Muscle of leg (tissue), 11 donors: ENCODE measurements around the gene METAP2. TPM values are rescaled to one million over a fixed set of nuclear protein-coding genes. Genes with fewer than 3 reads are reported as not detected.
A peak's percentile ranks its signal among the peaks of the same experiment; 100 is the strongest.

Experiments used
- DNase-seq: peaks from one replicate; pipeline ENCODE4 v3.0.0; 2013
- H3K27ac ChIP-seq: one replicate; pipeline ENCODE4 v1.5.1; 2013; ENCODE audit warnings: mild to moderate bottlenecking, low read length, control low read depth
- H3K27me3 ChIP-seq: one replicate; pipeline ENCODE4 v1.6.1; 2013; ENCODE audit warnings: low read length; ENCODE audit not compliant: control insufficient read depth, insufficient read depth
- H3K36me3 ChIP-seq: one replicate; pipeline ENCODE4 v1.6.1; 2013; ENCODE audit warnings: low read length; ENCODE audit not compliant: control insufficient read depth, insufficient read depth
- H3K4me1 ChIP-seq: one replicate; pipeline ENCODE4 v1.6.1; 2013; ENCODE audit warnings: low read length; ENCODE audit not compliant: control insufficient read depth, insufficient read depth
- H3K4me3 ChIP-seq: one replicate; pipeline ENCODE4 v1.5.1; 2013; ENCODE audit warnings: low read length, control low read depth
- H3K9me3 ChIP-seq: replicated peaks from 2 replicates; pipeline ENCODE4 v1.6.1; 2013; ENCODE audit warnings: low read depth, low read length; ENCODE audit not compliant: control insufficient read depth
- WGBS: methylation state at CpG from one replicate; pipeline ENCODE4 v1.1.5; 2013; ENCODE audit warnings: missing lambda C conversion rate; ENCODE audit not compliant: insufficient coverage; 5-methylcytosine and 5-hydroxymethylcytosine counted together
- polyA plus RNA-seq, 8 donors: library from polyadenylated mRNA; unstranded; fragments of 120-200 nt; gene quantifications; one replicate each; pipeline versions ENCODE4 v1.2.1 to v1.2.3, GENCODE V29; 2013; ENCODE audit warnings: inconsistent platforms in 1 of 8, low replicate concordance in 1 of 8; ENCODE audit not compliant: insufficient read length in 8 of 8, insufficient read depth in 1 of 8
- total RNA-seq: library from RNA; stranded (reverse); fragments of 120-200 nt; gene quantifications from one replicate; pipeline ENCODE4 v1.2.4, GENCODE V29; 2013

Gene METAP2
- total and polyA plus RNA-seq, 9 donors, result 81.0 to 144 (median 114) TPM

DNA sequence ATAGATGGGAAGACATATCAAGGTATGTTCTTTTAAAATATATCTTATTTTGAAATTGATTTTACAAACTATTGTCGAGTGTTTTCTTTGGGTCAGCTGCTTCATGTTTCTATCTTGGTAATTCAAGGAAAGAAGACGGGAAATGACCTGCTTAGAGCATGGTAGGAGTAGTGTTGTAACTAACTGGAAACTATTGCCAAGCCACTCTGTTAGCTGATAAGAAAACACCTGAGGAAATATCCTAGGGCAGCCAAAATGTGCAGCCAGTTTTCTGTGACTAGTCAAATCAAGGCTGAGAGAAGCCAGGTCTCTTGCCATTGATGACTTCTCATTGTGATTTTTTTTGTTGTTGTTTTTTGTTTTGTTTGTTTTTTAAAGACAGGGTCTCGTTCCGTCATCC, 30.2 kb downstream of the METAP2 start:
- Histone ChIP-seq H3K27ac (no peak overlapping the region), H3K4me1 (no peaks in the 10 kb centered on the region), H3K27me3 (no peaks in the 10 kb centered on the region), H3K4me3 (no peak overlapping the region), H3K36me3 (peaks cover 51% of the 10 kb centered on the region), H3K9me3 (no peaks in the 10 kb centered on the region)
- WGBS, result 100% methylated on average over 1 of the region's 4 CpGs
- DNase-seq, result no peak

DNA sequence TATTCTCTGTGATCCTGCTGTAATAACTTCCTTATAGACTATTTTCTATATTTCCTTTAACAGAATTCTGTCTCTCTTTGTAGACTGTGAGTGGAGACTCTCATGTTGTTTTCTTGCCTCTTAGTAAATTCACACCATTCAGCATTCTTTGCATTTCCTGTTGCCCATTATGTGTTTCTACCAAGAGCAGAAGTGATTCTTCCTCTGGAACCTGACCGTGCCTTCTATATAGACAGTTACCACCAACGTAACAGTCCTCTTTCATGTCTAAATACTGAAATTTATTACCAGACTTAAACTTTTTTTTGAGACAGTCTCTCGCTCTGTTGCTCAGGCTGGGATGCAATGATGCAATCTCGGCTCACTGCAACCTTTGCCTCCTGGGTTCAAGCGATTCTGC, 31.1 kb downstream of the METAP2 start:
- Histone ChIP-seq H3K4me1 (no peaks in the 10 kb centered on the region), H3K27ac (no peak overlapping the region), H3K27me3 (no peaks in the 10 kb centered on the region), H3K9me3 (no peaks in the 10 kb centered on the region), H3K4me3 (no peak overlapping the region), H3K36me3 (peaks cover 53% of the 10 kb centered on the region)
- DNase-seq, result peak; percentile 30
- WGBS, result 85% methylated on average over 5 of the region's 5 CpGs

DNA sequence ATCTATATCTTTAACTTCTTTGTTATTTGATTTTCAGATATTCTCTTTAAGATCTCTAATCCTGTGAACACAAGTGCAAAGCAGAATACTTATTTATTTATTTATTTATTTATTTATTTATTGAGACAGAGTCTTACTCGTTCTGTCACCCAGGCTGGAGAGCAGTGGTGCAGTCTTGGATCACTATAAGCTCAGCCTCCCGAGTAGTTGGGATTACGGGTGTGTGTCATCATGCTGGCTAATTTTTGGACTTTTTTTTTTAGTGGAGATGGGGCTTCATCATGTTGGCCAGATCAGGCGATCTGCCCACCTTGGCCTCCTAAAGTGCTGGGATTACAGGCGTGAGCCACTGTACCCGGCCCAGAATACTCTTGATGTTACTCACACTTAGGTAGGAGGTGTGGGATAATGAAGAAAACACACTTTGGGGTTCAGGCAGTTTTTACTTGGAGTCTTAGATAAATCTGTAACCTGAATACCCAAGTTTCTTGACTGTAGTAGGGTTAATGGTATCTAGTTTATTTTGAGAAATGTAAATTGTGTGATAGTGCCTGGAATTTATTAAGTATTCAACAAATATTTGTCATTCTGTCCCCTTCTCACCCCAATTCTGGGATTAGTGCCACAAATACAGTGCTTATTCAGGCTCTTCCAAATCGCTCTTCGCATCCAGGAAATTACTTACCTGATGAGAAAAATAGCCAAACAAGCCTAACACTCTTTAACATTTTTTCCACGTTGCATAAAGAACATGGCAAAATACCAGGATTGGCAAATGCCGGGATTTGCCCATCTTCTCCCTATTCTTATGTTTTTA, 33.0 kb downstream of the METAP2 start:
- no peaks in the 10 kb centered on the region for H3K4me1 ChIP-seq
- H3K9me3 ChIP-seq, result no peaks in the 10 kb centered on the region
- no peaks in the 10 kb centered on the region for H3K27me3 ChIP-seq
- no peak overlapping the region for H3K27ac ChIP-seq
- no peak overlapping the region for H3K4me3 ChIP-seq
- whole genome bisulfite sequencing, result 79% methylated on average over 4 of the region's 10 CpGs
- peaks cover 53% of the 10 kb centered on the region for H3K36me3 ChIP-seq
- DNase-seq, result peak; percentile 14

DNA sequence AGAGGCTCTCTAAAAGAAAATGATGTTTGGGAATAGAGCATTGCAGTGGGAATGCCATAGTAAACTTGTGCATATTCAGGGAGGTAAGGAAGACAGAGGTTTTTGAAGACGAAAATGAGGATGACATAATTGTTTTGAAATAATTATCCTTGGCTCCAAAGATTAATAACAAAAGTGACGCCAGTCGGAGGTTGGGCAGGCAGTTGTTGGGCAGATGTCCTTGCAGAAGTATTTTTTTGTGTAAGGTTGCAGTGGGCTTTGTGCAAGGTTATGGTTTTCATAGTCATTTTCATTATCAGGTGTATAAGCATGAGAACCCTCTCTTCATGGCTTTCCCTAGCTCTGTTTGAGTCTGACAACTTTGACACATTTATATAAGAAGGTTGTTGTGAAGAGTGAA, 35.3 kb downstream of the METAP2 start:
- H3K9me3 ChIP-seq, result no peaks in the 10 kb centered on the region
- peaks cover 58% of the 10 kb centered on the region for H3K36me3 ChIP-seq
- DNase-seq, result no peak
- no peak overlapping the region for H3K27ac ChIP-seq
- WGBS, result 100% methylated on average over 1 of the region's 3 CpGs
- H3K27me3 ChIP-seq, result no peaks in the 10 kb centered on the region
- H3K4me3 ChIP-seq, result no peak overlapping the region
- no peaks in the 10 kb centered on the region for H3K4me1 ChIP-seq

DNA sequence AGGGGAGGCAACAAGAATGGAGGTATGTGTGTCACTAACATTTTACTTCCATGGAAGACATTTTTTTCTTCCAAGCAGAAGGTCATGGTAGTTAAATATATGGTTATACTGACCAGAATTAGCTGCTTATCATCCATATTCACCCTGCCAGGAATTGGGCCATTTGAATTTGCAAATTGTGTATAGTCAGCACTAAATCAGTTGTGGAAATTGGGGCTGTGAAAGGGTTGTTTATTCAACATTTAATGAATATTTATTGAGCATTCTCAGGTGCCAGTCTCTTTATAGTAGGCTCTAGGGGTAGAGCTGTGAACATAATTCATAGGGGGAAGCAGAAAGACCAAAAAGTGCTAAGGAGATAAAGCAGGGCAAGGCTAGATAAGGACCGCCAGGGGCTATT, 38.0 kb downstream of the METAP2 start:
- Histone ChIP-seq H3K36me3 (peaks cover 44% of the 10 kb centered on the region), H3K27me3 (no peaks in the 10 kb centered on the region), H3K4me1 (no peaks in the 10 kb centered on the region), H3K9me3 (no peaks in the 10 kb centered on the region), H3K27ac (no peak overlapping the region), H3K4me3 (no peak overlapping the region)
- 91% methylated on average over 1 of the region's 1 CpG for WGBS
- DNase-seq, result no peak

DNA sequence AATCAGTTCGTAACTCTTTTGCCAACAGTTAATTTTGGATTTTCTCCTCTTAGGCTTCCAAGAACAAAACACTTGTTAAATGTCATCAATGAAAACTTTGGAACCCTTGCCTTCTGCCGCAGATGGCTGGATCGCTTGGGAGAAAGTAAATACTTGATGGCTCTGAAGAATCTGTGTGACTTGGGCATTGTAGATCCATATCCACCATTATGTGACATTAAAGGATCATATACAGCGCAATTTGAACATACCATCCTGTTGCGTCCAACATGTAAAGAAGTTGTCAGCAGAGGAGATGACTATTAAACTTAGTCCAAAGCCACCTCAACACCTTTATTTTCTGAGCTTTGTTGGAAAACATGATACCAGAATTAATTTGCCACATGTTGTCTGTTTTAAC, 39.6 kb downstream of the METAP2 start:
- H3K27me3 ChIP-seq, result no peaks in the 10 kb centered on the region
- WGBS, result no CpG with 5 or more reads among the region's 5 CpGs
- H3K27ac ChIP-seq, result no peak overlapping the region
- no peak overlapping the region for H3K4me3 ChIP-seq
- DNase-seq, result no peak
- H3K36me3 ChIP-seq, result peaks cover 35% of the 10 kb centered on the region
- H3K4me1 ChIP-seq, result no peaks in the 10 kb centered on the region
- no peaks in the 10 kb centered on the region for H3K9me3 ChIP-seq

DNA sequence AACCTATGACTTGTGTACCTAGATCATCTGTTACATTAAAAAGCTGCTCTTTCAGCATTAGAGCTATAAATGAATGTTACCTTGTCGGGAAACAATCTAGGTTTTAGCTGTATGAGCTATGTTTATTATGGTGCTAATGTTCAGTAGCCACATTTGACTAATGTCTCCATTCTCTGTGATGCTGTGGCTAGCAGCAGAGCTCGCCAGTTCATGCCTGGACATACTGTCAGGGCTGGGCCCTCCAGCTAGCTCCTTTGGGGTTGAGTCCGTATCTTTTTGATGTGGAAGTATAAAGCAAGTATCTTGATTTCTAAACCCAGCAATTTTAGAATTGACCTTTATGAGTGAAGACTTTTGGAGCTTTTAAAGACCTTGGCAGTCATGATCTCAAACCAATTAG, 41.2 kb downstream of the METAP2 start:
- no peak for DNase-seq
- H3K9me3 ChIP-seq, result no peaks in the 10 kb centered on the region
- H3K4me3 ChIP-seq, result no peak overlapping the region
- no peak overlapping the region for H3K27ac ChIP-seq
- H3K4me1 ChIP-seq, result no peaks in the 10 kb centered on the region
- WGBS, result 83% methylated on average over 1 of the region's 3 CpGs
- H3K27me3 ChIP-seq, result no peaks in the 10 kb centered on the region
- H3K36me3 ChIP-seq, result peaks cover 27% of the 10 kb centered on the region

DNA sequence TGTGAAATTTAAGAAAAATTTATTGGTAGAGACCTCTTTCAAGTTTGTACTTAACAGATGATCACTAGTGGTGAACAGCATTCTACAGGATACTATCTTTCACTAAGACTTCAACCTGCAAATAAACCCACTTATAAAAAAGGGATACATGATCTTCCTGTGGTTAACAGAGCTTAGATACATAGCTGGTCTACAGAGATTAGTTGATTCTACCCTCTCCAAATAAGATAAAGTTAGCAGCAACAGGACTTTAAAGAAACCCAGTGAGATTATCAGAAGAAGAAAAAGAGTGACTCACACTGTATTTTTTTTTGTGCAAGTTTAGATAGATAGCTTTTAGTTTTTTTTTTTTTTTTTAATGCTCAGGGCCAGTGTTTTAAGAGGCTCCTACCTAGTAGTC, 42.8 kb downstream of the METAP2 start:
- DNase-seq, result no peak
- H3K4me1 ChIP-seq, result no peaks in the 10 kb centered on the region
- no peak overlapping the region for H3K4me3 ChIP-seq
- peaks cover 22% of the 10 kb centered on the region for H3K36me3 ChIP-seq
- no peaks in the 10 kb centered on the region for H3K9me3 ChIP-seq
- no peaks in the 10 kb centered on the region for H3K27me3 ChIP-seq
- H3K27ac ChIP-seq, result no peak overlapping the region

DNA sequence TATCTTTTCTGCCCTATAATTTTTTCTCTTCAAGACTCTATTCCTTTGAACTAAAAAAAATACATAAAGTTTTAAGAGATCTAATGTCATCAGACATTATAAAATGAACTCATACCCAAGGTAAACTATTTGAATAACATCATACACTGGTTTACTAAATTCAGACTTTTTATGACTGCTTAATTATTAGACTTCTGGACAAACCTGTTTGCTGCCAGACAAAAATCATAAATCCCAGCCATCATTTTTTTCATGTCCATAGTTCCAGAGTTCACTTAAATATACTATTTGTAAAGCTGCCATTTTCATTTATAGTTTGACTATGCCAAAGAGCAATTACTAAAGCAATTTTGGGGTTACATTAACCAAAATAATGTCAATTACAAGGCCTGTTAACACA, 43.3 kb downstream of the METAP2 start:
- no peak for DNase-seq
- Histone ChIP-seq H3K4me1 (no peaks in the 10 kb centered on the region), H3K4me3 (no peak overlapping the region), H3K27ac (no peak overlapping the region), H3K27me3 (no peaks in the 10 kb centered on the region), H3K36me3 (peaks cover 17% of the 10 kb centered on the region), H3K9me3 (no peaks in the 10 kb centered on the region)

DNA sequence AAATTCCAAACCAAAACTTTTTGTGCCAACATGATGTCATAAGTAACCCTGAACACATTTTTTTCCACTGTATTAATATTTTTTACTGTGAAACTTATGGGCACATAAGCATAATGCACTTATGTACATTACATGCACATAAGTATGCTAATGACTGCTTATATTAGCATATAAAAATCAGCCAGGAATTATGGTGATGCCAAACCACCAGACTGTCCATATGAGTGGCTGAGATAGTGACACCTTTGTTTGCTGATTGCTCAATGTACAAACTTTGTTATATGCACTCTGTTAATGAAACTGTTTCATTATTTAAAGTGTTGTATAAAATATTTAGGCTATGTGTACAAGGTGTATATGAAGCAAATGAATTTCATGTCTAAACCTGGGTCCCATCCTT, 45.0 kb downstream of the METAP2 start:
- no peaks in the 10 kb centered on the region for H3K9me3 ChIP-seq
- no peaks in the 10 kb centered on the region for H3K27me3 ChIP-seq
- no peak for DNase-seq
- H3K36me3 ChIP-seq, result peaks cover 3% of the 10 kb centered on the region
- H3K27ac ChIP-seq, result no peak overlapping the region
- H3K4me3 ChIP-seq, result no peak overlapping the region
- no peaks in the 10 kb centered on the region for H3K4me1 ChIP-seq

DNA sequence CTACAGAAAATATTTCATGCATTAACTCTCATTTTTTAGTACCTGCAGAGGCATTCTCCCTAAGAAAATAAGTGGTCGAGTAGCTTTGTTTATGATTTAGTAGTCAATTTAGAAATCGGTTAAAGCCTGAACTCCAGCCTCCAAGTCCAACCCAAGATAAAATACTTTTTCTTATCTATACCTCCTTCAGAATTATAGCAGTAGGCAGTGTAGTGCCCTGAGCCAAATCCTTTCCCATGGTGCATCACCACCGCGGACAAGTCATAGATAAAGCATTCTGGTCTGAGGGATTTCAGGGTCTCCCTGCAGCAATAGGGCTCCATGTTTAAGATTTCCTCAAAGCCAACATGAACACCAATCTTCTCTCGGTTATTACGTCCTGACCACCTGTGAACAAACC, 46.9 kb downstream of the METAP2 start:
- H3K27ac ChIP-seq, result no peak overlapping the region
- H3K36me3 ChIP-seq, result no peaks in the 10 kb centered on the region
- H3K4me1 ChIP-seq, result no peaks in the 10 kb centered on the region
- WGBS, result 83% methylated on average over 2 of the region's 6 CpGs
- H3K27me3 ChIP-seq, result no peaks in the 10 kb centered on the region
- no peaks in the 10 kb centered on the region for H3K9me3 ChIP-seq
- H3K4me3 ChIP-seq, result no peak overlapping the region
- no peak for DNase-seq
